WTC11 (cell line): ENCODE results near the gene S100A5. TPM values are rescaled to one million over a fixed set of nuclear protein-coding genes. Genes with fewer than 3 reads are reported as not detected.

ENCODE experiments used
- ATAC-seq: fragments of 200-7000 bp; cut with Tn5 transposase; 2 replicates; pipeline ENCODE4 v1.10.0; 2021; ENCODE audit warnings: mild to moderate bottlenecking, moderate library complexity
- CTCF ChIA-PET: fragments of 300-600 bp; sonication (Branson Sonifier 250); formaldehyde crosslinking; loops from one replicate; lab custom pipeline; 2021; ENCODE audit warnings: antibody characterized with exemption; lab: Charles Lee
- POLR2A ChIA-PET: fragments of 350-600 bp; sonication (Branson Sonifier 250); formaldehyde crosslinking; loops from one replicate; lab custom pipeline; 2021; ENCODE audit warnings: antibody characterized with exemption; lab: Charles Lee
- DNase-seq: peaks from one replicate; pipeline ENCODE4 v3.0.0; 2021; ENCODE audit warnings: low spot score
- H3K27ac Mint-ChIP-seq: 2 replicates; pipeline ENCODE4 v1.8.0; 2021; ENCODE audit warnings: mixed read lengths
- H3K27me3 Mint-ChIP-seq: 2 replicates; pipeline ENCODE4 v1.8.0; 2021; ENCODE audit warnings: low read depth, mild to moderate bottlenecking, moderate library complexity, mixed read lengths
- H3K36me3 Mint-ChIP-seq: 2 replicates; pipeline ENCODE4 v1.8.0; 2021; ENCODE audit warnings: mixed read lengths
- H3K4me1 Mint-ChIP-seq: 2 replicates; pipeline ENCODE4 v1.8.0; 2022; ENCODE audit warnings: mixed read lengths
- H3K4me3 Mint-ChIP-seq: 2 replicates; pipeline ENCODE4 v1.8.0; 2021; ENCODE audit warnings: mild to moderate bottlenecking, moderate library complexity, mixed read lengths
- H3K9me3 Mint-ChIP-seq: 2 replicates; pipeline ENCODE4 v1.8.0; 2021; ENCODE audit warnings: mixed read lengths
- ATF1 ChIP-seq: sonication (generic); formaldehyde crosslinking; IDR thresholded peaks from 2 replicates; pipeline ENCODE4 v1.8.1; 2023; ENCODE audit warnings: mild to moderate bottlenecking, moderate library complexity, missing genetic modification reagents
- MXD4 ChIP-seq: fragments of 250-450 bp; sonication (Bioruptor Pico); IDR thresholded peaks from 2 replicates; pipeline ENCODE4 v1.8.0; 2021; ENCODE audit warnings: mild to moderate bottlenecking, moderate library complexity, borderline replicate concordance
- ZBTB21 ChIP-seq: sonication (generic); formaldehyde crosslinking; IDR thresholded peaks from 2 replicates; pipeline ENCODE4 v1.8.1; 2023; ENCODE audit warnings: mild to moderate bottlenecking, missing genetic modification reagents, borderline replicate concordance
- ZNF219 ChIP-seq: sonication (generic); formaldehyde crosslinking; IDR thresholded peaks from 2 replicates; pipeline ENCODE4 v1.8.0; 2023; ENCODE audit warnings: missing genetic modification reagents, mild to moderate bottlenecking, borderline replicate concordance
- ZNF396 ChIP-seq: fragments of 250-450 bp; sonication (Bioruptor Pico); IDR thresholded peaks from 2 replicates; pipeline ENCODE4 v1.8.0; 2021; ENCODE audit warnings: mild to moderate bottlenecking, moderate library complexity, borderline replicate concordance
- total RNA-seq: library from RNA; stranded (reverse); gene quantifications from 3 replicates; pipeline ENCODE4 v1.2.3, GENCODE V29; 2021
- TF ChIP-seq, protein P1 (sequence below): fragments of 250-450 bp; sonication (Bioruptor Pico); IDR thresholded peaks from 2 replicates; pipeline ENCODE4 v1.9.0; 2021; ENCODE audit warnings: moderate library complexity, mild to moderate bottlenecking, inconsistent platforms, borderline replicate concordance
- TF ChIP-seq, protein P2 (sequence below): sonication (generic); formaldehyde crosslinking; conservative IDR thresholded peaks from 2 replicates; pipeline ENCODE4 v1.8.1; 2023; ENCODE audit warnings: mild to moderate bottlenecking, low read depth, missing genetic modification reagents, moderate library complexity
- TF ChIP-seq, protein P3 (sequence below): sonication (generic); formaldehyde crosslinking; IDR thresholded peaks from 2 replicates; pipeline ENCODE4 v1.8.0; 2023; ENCODE audit warnings: mild to moderate bottlenecking, missing genetic modification reagents
- TF ChIP-seq, protein P4 (sequence below): sonication (generic); formaldehyde crosslinking; IDR thresholded peaks from 2 replicates; pipeline ENCODE4 v1.8.1; 2022; ENCODE audit warnings: missing genetic modification reagents, borderline replicate concordance
- TF ChIP-seq, protein P5 (sequence below): sonication (generic); formaldehyde crosslinking; IDR thresholded peaks from 2 replicates; pipeline ENCODE4 v1.8.1; 2023; ENCODE audit warnings: mild to moderate bottlenecking, moderate library complexity, missing genetic modification reagents
- TF ChIP-seq, protein P6 (sequence below): fragments of 250-450 bp; sonication (Bioruptor Pico); IDR thresholded peaks from 2 replicates; pipeline ENCODE4 v1.9.0; 2021; ENCODE audit warnings: mild to moderate bottlenecking, borderline replicate concordance

Gene S100A5
- total RNA-seq, 1 experiment from 2014 or later: not detected

DNA sequence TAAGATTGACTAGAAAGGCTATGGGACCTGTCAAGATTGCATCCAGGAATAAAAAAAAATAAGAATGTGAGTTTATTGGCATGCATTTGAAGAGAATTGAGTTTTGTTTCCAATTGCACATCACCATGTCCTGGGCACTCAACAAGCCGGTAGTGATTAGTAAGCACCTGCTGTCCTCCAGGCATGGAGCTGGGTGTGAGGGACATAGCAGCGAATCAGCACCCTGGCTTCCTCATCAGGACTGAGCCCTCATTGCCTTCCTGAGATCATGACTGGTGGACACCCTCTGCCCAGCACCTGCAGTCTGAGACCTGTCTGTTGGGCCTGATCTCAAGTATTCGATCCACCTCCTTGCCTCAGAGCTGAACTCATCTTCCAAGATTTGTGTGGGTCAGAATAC is 31.7 kb downstream of the S100A5 start:
- TF ChIP-seq, protein P1, sequence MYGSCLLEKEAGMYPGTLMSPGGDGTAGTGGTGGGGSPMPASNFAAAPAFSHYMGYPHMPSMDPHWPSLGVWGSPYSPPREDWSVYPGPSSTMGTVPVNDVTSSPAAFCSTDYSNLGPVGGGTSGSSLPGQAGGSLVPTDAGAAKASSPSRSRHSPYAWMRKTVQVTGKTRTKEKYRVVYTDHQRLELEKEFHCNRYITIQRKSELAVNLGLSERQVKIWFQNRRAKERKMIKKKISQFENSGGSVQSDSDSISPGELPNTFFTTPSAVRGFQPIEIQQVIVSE (CRISPR knock-in tag): no peak
- no peak for TF ChIP-seq ATF1
- TF ChIP-seq, protein P2, sequence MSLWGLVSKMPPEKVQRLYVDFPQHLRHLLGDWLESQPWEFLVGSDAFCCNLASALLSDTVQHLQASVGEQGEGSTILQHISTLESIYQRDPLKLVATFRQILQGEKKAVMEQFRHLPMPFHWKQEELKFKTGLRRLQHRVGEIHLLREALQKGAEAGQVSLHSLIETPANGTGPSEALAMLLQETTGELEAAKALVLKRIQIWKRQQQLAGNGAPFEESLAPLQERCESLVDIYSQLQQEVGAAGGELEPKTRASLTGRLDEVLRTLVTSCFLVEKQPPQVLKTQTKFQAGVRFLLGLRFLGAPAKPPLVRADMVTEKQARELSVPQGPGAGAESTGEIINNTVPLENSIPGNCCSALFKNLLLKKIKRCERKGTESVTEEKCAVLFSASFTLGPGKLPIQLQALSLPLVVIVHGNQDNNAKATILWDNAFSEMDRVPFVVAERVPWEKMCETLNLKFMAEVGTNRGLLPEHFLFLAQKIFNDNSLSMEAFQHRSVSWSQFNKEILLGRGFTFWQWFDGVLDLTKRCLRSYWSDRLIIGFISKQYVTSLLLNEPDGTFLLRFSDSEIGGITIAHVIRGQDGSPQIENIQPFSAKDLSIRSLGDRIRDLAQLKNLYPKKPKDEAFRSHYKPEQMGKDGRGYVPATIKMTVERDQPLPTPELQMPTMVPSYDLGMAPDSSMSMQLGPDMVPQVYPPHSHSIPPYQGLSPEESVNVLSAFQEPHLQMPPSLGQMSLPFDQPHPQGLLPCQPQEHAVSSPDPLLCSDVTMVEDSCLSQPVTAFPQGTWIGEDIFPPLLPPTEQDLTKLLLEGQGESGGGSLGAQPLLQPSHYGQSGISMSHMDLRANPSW (CRISPR knock-in tag): no peak
- TF ChIP-seq, protein P3, sequence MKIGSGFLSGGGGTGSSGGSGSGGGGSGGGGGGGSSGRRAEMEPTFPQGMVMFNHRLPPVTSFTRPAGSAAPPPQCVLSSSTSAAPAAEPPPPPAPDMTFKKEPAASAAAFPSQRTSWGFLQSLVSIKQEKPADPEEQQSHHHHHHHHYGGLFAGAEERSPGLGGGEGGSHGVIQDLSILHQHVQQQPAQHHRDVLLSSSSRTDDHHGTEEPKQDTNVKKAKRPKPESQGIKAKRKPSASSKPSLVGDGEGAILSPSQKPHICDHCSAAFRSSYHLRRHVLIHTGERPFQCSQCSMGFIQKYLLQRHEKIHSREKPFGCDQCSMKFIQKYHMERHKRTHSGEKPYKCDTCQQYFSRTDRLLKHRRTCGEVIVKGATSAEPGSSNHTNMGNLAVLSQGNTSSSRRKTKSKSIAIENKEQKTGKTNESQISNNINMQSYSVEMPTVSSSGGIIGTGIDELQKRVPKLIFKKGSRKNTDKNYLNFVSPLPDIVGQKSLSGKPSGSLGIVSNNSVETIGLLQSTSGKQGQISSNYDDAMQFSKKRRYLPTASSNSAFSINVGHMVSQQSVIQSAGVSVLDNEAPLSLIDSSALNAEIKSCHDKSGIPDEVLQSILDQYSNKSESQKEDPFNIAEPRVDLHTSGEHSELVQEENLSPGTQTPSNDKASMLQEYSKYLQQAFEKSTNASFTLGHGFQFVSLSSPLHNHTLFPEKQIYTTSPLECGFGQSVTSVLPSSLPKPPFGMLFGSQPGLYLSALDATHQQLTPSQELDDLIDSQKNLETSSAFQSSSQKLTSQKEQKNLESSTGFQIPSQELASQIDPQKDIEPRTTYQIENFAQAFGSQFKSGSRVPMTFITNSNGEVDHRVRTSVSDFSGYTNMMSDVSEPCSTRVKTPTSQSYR (CRISPR knock-in tag): no peak
- TF ChIP-seq, all 79 proteins: peak for 0
- Mint-ChIP-seq H3K27ac (no peak overlapping the region), H3K27me3 (peaks cover 19% of the 10 kb centered on the region), H3K36me3 (no peaks in the 10 kb centered on the region), H3K4me3 (no peak overlapping the region), H3K9me3 (no peaks in the 10 kb centered on the region), H3K4me1 (peaks cover 3% of the 10 kb centered on the region; the same call in 1 of the 2 replicates)
- ATAC-seq (no peak), DNase-seq (no peak)
- ChIA-PET POLR2A (no interaction called here), CTCF (interaction anchor here (1.0 to 5.5 kb wide), 8 partner anchors 14 to 154 kb away, joined by 3 to 33 read pairs (median 4); partner anchors contain the start of genes CHTOP, S100A13 and S100A4)

DNA sequence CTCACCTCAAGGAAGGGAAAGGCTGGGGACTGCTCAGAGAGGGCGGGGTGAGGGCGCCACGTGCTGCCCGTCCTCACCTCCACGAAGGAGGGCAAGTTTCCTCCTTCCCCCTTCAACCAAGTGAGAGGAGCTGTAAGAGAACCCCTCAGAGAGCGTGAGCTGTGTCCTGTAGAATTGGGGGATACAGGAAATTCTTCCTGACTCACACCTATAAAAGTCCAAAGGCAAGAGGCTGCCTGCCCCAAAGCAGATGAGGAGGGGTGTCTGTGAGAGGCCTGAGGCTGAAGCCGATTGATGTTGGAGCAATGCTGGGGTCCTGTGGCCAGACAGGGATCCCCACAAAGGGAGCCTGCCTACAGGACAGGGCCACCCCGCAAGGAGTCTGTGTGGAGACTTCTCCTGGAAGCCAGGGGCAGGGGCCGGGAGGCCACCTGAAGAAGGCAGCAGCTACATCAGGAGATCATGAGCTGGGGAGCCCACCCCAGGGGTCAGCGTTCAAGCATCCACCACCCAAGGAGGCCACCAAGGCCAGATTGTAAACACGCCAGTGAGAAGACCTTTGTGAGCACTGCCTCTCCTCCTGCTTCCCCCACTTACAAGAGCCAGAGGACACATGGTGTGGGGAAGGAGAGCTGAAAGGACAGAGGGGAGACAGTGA is 32.7 kb downstream of the S100A5 start:
- TF ChIP-seq, protein P4, sequence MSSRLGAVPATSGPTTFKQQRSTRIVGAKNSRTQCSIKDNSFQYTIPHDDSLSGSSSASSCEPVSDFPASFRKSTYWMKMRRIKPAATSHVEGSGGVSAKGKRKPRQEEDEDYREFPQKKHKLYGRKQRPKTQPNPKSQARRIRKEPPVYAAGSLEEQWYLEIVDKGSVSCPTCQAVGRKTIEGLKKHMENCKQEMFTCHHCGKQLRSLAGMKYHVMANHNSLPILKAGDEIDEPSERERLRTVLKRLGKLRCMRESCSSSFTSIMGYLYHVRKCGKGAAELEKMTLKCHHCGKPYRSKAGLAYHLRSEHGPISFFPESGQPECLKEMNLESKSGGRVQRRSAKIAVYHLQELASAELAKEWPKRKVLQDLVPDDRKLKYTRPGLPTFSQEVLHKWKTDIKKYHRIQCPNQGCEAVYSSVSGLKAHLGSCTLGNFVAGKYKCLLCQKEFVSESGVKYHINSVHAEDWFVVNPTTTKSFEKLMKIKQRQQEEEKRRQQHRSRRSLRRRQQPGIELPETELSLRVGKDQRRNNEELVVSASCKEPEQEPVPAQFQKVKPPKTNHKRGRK (CRISPR knock-in tag): no peak
- TF ChIP-seq ZNF396 (no peak), MXD4 (CRISPR knock-in tag) (no peak), ZNF219 (CRISPR knock-in tag) (no peak), ZBTB21 (CRISPR knock-in tag) (no peak)
- TF ChIP-seq, protein P5, sequence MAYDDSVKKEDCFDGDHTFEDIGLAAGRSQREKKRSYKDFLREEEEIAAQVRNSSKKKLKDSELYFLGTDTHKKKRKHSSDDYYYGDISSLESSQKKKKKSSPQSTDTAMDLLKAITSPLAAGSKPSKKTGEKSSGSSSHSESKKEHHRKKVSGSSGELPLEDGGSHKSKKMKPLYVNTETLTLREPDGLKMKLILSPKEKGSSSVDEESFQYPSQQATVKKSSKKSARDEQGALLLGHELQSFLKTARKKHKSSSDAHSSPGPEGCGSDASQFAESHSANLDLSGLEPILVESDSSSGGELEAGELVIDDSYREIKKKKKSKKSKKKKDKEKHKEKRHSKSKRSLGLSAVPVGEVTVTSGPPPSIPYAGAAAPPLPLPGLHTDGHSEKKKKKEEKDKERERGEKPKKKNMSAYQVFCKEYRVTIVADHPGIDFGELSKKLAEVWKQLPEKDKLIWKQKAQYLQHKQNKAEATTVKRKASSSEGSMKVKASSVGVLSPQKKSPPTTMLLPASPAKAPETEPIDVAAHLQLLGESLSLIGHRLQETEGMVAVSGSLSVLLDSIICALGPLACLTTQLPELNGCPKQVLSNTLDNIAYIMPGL (CRISPR knock-in tag): no peak
- TF ChIP-seq, protein P6, sequence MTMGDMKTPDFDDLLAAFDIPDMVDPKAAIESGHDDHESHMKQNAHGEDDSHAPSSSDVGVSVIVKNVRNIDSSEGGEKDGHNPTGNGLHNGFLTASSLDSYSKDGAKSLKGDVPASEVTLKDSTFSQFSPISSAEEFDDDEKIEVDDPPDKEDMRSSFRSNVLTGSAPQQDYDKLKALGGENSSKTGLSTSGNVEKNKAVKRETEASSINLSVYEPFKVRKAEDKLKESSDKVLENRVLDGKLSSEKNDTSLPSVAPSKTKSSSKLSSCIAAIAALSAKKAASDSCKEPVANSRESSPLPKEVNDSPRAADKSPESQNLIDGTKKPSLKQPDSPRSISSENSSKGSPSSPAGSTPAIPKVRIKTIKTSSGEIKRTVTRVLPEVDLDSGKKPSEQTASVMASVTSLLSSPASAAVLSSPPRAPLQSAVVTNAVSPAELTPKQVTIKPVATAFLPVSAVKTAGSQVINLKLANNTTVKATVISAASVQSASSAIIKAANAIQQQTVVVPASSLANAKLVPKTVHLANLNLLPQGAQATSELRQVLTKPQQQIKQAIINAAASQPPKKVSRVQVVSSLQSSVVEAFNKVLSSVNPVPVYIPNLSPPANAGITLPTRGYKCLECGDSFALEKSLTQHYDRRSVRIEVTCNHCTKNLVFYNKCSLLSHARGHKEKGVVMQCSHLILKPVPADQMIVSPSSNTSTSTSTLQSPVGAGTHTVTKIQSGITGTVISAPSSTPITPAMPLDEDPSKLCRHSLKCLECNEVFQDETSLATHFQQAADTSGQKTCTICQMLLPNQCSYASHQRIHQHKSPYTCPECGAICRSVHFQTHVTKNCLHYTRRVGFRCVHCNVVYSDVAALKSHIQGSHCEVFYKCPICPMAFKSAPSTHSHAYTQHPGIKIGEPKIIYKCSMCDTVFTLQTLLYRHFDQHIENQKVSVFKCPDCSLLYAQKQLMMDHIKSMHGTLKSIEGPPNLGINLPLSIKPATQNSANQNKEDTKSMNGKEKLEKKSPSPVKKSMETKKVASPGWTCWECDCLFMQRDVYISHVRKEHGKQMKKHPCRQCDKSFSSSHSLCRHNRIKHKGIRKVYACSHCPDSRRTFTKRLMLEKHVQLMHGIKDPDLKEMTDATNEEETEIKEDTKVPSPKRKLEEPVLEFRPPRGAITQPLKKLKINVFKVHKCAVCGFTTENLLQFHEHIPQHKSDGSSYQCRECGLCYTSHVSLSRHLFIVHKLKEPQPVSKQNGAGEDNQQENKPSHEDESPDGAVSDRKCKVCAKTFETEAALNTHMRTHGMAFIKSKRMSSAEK (CRISPR knock-in tag): no peak
- Mint-ChIP-seq H3K4me1 (peaks cover 3% of the 10 kb centered on the region; the same call in 1 of the 2 replicates), H3K4me3 (no peak overlapping the region), H3K9me3 (no peaks in the 10 kb centered on the region), H3K27me3 (peaks cover 15% of the 10 kb centered on the region), H3K36me3 (no peaks in the 10 kb centered on the region), H3K27ac (no peak overlapping the region)
- DNase-seq: no peak
- ChIA-PET CTCF (interaction anchor here (0.8 to 5.5 kb wide), 10 partner anchors 13 to 156 kb away, joined by 3 to 33 read pairs (median 4); partner anchors contain the start of genes CHTOP, S100A13 and S100A4), POLR2A (no interaction called here)
- ATAC-seq: no peak
